Activated naive CD4-positive, alpha-beta T cell treated with anti-CD3 and anti-CD28 coated beads, Interleukin-2, amount 10 ng/mL, durations not matched to agents 7 days and 5 days (primary cell): ENCODE results near the gene MMP24.
"Not testable (repeated sequence)": the region's sequence is repeated elsewhere in the genome, so short reads cannot be mapped to it uniquely, and the experiment has no call there.

Experiments
- CTCF ChIA-PET: fragments of 350-600 bp; sonication (Branson Sonifier 250); formaldehyde crosslinking; loops from one replicate; lab custom pipeline; 2021; ENCODE audit warnings: antibody characterized with exemption; lab: Charles Lee
- DNase-seq: peaks from one replicate; pipeline ENCODE4 v3.0.0-alpha.2; 2020
- H3K27ac Mint-ChIP-seq: one replicate; pipeline ENCODE4 v1.8.0; 2021; ENCODE audit warnings: mild to moderate bottlenecking, moderate library complexity, mixed read lengths
- H3K27me3 Mint-ChIP-seq: one replicate; pipeline ENCODE4 v1.8.0; 2021; ENCODE audit warnings: mild to moderate bottlenecking, mixed read lengths
- H3K36me3 Mint-ChIP-seq: one replicate; pipeline ENCODE4 v1.8.0; 2021; ENCODE audit warnings: mixed read lengths
- H3K4me1 Mint-ChIP-seq: one replicate; pipeline ENCODE4 v1.8.0; 2021; ENCODE audit warnings: mixed read lengths
- H3K4me3 Mint-ChIP-seq: one replicate; pipeline ENCODE4 v1.8.0; 2021; ENCODE audit warnings: mild to moderate bottlenecking, moderate library complexity, mixed read lengths
- H3K9me3 Mint-ChIP-seq: one replicate; pipeline ENCODE4 v1.8.0; 2021; ENCODE audit warnings: mixed read lengths

MMP24 gene

DNA sequence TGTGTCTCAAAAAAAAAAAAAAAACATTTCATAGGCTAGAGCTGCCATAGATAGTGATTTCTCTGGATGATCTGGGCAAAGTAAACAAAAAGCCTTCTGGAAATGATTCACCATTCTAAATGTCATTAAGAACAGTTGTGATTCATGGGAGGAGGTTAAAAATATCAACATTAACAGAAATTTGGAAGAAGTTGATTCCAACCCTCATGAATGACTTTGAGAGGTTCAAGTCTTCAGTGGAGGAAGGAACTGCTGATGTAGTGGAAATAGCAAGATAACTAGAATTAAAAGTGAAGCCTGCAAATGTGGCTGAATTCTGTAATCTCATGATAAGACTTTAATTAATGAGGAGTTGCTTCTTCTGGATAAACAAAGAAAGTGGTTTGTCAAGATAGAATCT lies 26.8 kb upstream of the MMP24 start:
- no peaks in the 10 kb centered on the region for H3K27me3 Mint-ChIP-seq
- H3K9me3 Mint-ChIP-seq = peaks cover 21% of the 10 kb centered on the region
- H3K4me1 Mint-ChIP-seq = no peaks in the 10 kb centered on the region
- peaks cover 6% of the 10 kb centered on the region for H3K36me3 Mint-ChIP-seq
- DNase-seq = no peak
- no peak overlapping the region for H3K27ac Mint-ChIP-seq
- H3K4me3 Mint-ChIP-seq = no peak overlapping the region
- CTCF ChIA-PET = no interaction called here

DNA sequence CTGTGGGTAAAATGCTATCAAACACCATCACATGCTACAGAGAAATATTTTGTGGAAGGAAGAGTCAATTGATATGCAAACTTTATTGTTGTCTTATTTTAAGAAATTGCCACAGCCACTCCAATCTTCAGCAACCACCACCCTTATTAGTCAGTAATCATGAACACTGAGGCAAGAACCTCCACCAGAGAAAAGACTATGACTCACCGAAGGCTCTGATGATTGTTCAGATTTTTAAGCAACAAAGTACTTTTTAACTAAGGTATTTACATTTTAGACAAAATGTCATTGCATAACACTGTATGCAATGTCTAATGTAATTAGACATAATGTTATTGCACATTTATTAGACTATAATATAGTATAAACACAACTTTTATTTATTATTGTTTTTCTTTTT lies 26.2 kb upstream of the MMP24 start:
- H3K36me3 Mint-ChIP-seq = peaks cover 6% of the 10 kb centered on the region
- H3K27me3 Mint-ChIP-seq = no peaks in the 10 kb centered on the region
- no peak overlapping the region for H3K27ac Mint-ChIP-seq
- CTCF ChIA-PET = no interaction called here
- H3K9me3 Mint-ChIP-seq = peaks cover 19% of the 10 kb centered on the region
- H3K4me1 Mint-ChIP-seq = no peaks in the 10 kb centered on the region
- no peak for DNase-seq
- no peak overlapping the region for H3K4me3 Mint-ChIP-seq

DNA sequence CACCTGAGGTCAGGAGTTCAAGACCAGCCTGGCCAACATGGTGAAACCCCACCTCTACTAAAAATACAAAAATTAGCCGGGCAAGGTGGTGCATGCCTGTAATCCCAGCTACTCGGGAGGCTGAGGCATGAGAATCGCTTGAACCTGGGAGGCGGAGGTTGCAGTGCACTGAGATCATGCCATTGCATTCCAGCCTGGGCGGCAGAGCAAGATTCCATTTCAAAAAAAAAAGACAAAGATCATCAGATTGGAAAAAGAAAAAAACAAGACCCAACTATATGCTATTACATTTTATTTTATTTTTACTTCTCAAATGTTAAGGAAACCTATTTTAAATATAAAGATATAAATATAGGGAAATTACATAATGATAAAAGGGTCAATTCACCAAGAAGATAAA lies 25.0 kb upstream of the MMP24 start:
- H3K4me1 Mint-ChIP-seq, H3K4me3 Mint-ChIP-seq, CTCF ChIA-PET, H3K27ac Mint-ChIP-seq, H3K27me3 Mint-ChIP-seq, H3K36me3 Mint-ChIP-seq, DNase-seq: not testable (repeated sequence)
- peaks cover 17% of the 10 kb centered on the region for H3K9me3 Mint-ChIP-seq

DNA sequence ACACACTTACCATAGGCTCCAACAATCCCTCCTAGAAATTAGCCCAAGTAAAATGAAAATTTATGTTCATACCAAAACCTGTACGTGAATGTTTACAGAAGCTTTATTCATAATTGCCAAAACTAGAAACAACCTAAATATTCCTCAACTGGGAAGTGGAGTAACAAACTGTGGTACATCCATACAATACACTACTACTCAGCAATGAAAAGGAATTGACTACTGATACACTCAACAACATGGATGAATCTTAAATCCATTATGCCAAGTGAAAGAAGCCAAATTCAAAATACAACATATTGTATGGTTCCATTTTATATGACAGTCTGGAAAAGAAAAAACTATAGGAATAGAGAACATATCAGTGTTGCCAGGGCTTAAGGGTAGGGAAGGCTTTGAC lies 19.7 kb upstream of the MMP24 start:
- no peak overlapping the region for H3K4me3 Mint-ChIP-seq
- DNase-seq = no peak
- H3K27me3 Mint-ChIP-seq = no peaks in the 10 kb centered on the region
- H3K4me1 Mint-ChIP-seq = no peaks in the 10 kb centered on the region
- H3K27ac Mint-ChIP-seq = no peak overlapping the region
- peaks cover 2% of the 10 kb centered on the region for H3K36me3 Mint-ChIP-seq
- no peaks in the 10 kb centered on the region for H3K9me3 Mint-ChIP-seq
- CTCF ChIA-PET = interaction anchor here (3.7 kb wide), 1 partner anchor 111 kb away, joined by 27 read pairs; no protein-coding TSS in a partner anchor

DNA sequence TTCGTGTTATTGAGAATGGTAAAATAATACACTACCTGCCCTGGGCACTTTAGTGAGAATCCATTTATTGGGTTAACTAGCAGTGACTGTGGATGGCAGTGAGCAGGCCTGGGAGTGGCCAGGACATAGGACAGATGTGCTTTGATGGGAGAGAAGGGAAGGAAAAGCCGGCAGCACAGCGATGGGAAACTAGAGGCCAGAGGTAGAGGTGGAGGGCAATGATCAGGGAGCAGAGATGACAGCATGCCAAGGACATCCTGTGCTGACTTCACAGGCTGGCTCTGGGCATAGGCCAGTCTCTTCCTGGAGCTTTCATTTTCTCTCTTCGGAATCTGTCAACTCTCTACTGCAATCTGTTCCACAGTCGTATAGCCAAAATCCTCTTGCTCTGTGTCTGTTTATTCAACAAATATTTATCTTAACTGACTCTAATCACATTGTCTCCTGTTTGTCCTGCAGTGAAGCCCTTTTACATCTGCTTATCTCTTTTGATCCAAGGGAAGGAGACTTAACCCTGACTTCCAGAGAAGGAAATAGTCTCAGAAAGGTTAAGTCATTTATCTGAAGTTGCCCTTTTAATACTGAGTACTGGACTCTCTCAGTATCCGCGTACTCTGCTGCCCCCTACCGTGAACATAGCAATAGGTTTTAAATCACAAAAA lies 18.4 kb upstream of the MMP24 start:
- no peaks in the 10 kb centered on the region for H3K27me3 Mint-ChIP-seq
- H3K4me3 Mint-ChIP-seq = no peak overlapping the region
- H3K4me1 Mint-ChIP-seq = no peaks in the 10 kb centered on the region
- CTCF ChIA-PET = interaction anchor here (0.8 to 3.7 kb wide), 9 partner anchors 12 to 335 kb away, joined by 3 to 27 read pairs (median 5); partner anchors contain the start of gene GGT7
- H3K9me3 Mint-ChIP-seq = no peaks in the 10 kb centered on the region
- DNase-seq = peak; percentile 87
- no peak overlapping the region for H3K27ac Mint-ChIP-seq
- H3K36me3 Mint-ChIP-seq = peaks cover 2% of the 10 kb centered on the region

DNA sequence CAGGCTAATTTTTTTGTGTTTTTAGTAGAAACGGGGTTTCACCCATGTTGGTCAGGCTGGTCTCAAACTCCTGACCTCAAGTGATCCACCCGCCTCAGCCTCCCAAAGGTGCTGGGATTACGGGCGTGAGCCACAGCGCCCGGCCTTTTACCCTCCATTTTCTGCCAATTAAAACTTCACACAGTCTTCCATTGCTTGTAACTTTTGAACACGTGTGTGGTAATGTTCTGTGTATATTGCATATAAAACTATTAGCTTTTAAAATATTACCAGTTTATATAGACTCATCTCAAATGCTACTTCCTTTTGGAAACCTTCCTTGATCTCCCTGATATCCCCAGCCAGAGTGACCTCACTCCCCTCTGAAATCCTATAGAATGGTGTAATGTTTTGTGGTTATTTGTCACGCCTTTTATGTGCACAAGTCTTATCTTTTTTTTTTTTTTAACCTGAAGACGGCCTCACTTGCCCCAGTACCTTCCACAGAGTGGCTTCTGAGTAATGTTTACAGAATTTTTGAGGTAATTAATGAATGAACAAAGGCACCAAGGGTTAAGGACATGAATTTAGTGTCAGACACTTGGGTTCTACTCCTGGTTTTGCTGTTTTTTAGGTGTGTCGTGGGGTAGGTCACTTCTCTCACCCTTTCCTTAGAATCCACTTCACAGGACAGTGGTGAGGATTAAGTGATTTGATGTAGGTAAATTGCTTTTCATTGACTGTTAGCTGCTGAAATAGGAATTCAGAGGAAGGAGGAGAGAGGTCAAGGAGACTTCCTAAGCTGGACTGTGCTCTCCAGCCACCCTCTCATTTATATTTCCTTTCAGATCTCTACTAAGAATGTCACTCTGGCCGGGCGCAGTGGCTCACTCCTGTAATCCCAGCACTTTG lies 11.2 kb upstream of the MMP24 start:
- Mint-ChIP-seq H3K27me3 (no peaks in the 10 kb centered on the region), H3K4me1 (no peaks in the 10 kb centered on the region), H3K9me3 (no peaks in the 10 kb centered on the region), H3K36me3 (no peaks in the 10 kb centered on the region), H3K27ac (no peak overlapping the region), H3K4me3 (no peak overlapping the region)
- CTCF ChIA-PET = no interaction called here
- no peak for DNase-seq

DNA sequence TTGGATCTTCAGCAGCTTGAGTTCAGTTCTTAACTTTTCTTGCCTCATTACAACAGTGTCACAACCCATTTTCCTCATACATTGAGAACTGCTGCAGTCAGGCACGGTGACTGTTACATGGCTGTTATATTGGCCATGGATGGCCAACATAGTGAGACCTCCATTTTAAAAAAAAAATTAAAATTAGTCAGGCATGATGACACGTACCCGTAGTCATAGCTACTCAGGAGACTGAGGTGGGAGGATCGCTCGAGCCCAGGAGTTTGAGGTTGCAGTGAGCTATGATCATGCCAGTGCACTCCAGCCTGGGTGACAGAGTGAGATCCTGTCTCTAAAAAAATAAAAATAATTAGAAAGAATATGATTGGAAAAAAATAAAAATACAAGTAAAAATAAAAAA lies 9.9 kb upstream of the MMP24 start:
- CTCF ChIA-PET = interaction anchor here (0.8 to 1.1 kb wide), 3 partner anchors 8 to 30 kb away, joined by 3 read pairs; no protein-coding TSS in a partner anchor
- Mint-ChIP-seq H3K4me3 (no peak overlapping the region), H3K4me1 (no peaks in the 10 kb centered on the region)

DNA sequence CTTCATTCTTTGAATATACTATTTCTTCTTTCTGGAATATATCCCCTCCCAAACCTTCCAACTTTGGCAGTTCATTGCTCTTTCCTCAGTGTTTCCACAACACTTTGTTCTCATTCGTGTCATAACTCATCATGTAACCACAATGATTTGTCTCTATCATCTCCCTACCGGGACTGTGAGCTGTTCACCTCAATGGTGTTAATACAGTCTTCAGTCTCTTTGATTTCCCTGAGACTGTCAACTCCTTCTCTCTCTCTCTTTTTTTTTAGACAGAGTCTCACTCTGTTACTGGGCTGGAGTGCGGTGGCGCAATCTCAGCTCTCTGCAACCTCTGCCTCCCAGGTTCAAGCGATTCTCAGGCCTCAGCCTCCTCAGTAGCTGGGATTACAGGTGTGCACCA lies 2.5 kb upstream of the MMP24 start:
- Mint-ChIP-seq H3K4me1 (peaks cover 13% of the 10 kb centered on the region), H3K36me3 (no peaks in the 10 kb centered on the region), H3K27me3 (peaks cover 44% of the 10 kb centered on the region), H3K9me3 (no peaks in the 10 kb centered on the region), H3K4me3 (no peak overlapping the region), H3K27ac (no peak overlapping the region)
- DNase-seq = no peak
- CTCF ChIA-PET = no interaction called here

More for the DNA sequence above, 9.9 kb upstream of the MMP24 start:
- Mint-ChIP-seq H3K36me3 (no peaks in the 10 kb centered on the region), H3K27me3 (no peaks in the 10 kb centered on the region), H3K27ac (no peak overlapping the region), H3K9me3 (no peaks in the 10 kb centered on the region)
- no peak for DNase-seq

DNA sequence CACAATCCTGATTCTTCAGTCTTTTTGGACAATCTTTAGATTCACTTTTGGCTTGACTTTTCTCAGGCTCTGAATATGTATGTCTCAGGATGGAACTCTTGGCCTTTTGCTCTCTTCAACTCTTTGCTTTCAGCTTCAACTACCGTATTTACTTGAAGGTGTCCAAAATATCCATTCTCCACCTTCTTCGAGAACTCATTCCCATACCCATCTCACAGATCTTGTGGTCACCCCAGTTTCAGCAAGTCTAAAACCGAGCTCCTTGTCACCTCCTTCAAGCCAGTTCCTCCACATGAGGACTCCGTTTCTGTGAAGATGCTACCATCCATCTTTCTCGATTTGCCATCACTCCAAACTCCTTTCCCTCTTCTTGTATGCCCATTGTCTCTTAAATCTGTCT lies 2.0 kb upstream of the MMP24 start:
- CTCF ChIA-PET = no interaction called here
- Mint-ChIP-seq H3K4me1 (peaks cover 13% of the 10 kb centered on the region), H3K4me3 (no peak overlapping the region), H3K36me3 (no peaks in the 10 kb centered on the region), H3K27me3 (peaks cover 47% of the 10 kb centered on the region), H3K9me3 (no peaks in the 10 kb centered on the region), H3K27ac (no peak overlapping the region)
- DNase-seq = no peak

DNA sequence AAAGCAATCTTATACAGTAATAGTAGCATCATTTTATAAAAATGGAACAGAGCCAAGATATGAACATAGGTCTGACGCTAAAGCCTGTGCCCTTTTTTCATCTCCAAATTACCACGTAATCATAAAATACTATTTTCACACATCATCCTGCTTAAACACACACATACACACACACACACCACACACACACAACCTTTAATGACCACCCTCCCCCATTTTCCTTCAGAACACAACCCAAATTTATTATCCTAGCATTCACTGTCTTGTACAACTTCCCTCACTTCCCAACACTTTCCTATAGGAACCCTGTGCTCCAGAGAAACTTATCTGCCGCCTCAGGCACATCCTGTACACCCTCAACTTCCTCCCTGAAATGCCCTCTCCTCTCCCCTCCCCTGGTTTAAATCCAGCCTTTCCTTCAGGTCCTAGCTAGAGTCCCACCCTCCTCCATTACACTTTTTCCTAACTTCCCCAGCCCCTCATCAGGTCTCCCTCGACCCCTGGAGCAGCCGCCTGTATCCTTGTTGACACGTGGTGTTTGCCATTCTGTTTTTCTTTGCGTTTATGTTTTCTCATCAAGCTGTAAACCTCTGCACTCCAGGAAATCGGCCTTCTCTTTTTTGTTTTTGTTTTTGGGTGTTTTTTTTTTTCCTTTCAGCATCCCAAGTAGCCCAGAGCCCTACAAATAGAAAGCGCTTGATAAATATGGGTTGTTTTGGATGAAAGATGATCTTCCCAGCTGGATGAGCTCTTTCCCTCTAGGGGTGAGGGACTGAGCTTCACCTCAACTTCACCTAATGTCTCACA lies 968 bp upstream of the MMP24 start:
- Mint-ChIP-seq H3K9me3 (no peaks in the 10 kb centered on the region), H3K27ac (no peak overlapping the region), H3K36me3 (no peaks in the 10 kb centered on the region), H3K27me3 (peaks cover 47% of the 10 kb centered on the region), H3K4me1 (peaks cover 13% of the 10 kb centered on the region), H3K4me3 (peak overlapping the region; percentile 52)
- CTCF ChIA-PET = no interaction called here
- DNase-seq = no peak

DNA sequence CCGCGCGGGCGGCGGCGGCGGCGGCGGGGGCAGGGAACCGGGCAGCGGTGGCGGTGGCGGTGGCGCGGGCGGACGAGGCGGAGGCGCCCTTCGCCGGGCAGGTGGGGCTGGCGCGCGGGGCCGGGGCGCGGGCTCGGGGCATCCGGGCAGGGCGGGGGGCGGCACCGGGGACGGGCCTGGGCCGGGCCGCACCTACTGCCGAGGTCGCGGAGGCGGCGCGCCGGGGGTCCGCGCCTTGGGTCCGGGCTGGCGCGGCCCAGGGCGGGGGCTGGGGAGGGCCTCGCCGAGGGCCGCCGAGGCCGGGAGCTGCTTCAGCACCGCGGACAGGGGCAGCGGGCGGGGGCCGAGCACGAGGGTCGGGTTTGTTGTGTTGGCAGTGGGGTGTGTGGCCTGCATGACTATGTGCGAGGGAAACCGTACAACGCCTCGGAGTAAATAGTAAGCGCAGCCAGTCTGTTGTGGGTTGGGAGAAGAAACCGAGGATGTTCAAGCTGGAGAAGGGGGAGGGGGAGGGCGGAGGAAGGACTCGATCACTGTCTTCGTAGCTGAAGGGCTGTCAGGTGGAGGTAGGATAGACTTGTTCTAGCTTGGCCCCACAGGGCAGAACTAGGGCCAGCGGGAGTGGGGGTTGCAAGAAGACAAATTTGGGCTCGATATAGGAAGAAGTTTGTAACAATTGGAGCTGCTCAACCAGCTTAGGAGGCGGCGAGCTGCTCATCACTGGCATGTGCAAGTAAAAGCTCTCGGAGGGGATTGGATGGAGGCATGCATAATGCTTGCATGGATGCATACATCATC lies 593 bp downstream of the MMP24 start:
- Mint-ChIP-seq H3K4me1 (peaks cover 13% of the 10 kb centered on the region), H3K27ac (no peak overlapping the region), H3K9me3 (no peaks in the 10 kb centered on the region), H3K4me3 (peak overlapping the region; percentile 53), H3K36me3 (no peaks in the 10 kb centered on the region), H3K27me3 (peaks cover 47% of the 10 kb centered on the region)
- DNase-seq = peak; percentile 67
- CTCF ChIA-PET = interaction anchor here (1.5 kb wide), 1 partner anchor 82 kb away, joined by 3 read pairs; no protein-coding TSS in a partner anchor

DNA sequence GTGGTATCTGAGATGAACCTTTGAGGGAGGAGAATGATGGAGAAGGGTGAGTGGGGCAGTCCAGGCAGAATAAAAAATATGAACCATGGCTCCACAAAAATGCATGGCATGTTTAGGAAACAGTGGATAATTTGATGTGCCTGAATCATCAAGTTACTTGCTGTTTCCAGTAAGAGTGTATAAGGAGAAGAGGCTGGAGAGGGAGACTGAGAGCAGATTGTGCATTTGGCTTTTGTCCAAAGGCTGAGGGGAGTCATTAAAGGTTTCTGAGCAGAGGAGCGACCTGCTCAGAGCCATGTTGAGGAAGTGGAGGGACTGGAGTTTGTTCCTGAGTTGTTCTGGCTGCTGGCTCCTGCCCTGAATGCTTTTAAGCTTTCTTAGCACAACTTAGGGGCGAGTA lies 6.1 kb downstream of the MMP24 start:
- Mint-ChIP-seq H3K4me3 (no peak overlapping the region), H3K4me1 (no peaks in the 10 kb centered on the region), H3K36me3 (peaks cover 2% of the 10 kb centered on the region), H3K9me3 (no peaks in the 10 kb centered on the region), H3K27ac (no peak overlapping the region), H3K27me3 (peaks cover 16% of the 10 kb centered on the region)
- CTCF ChIA-PET = no interaction called here
- DNase-seq = no peak

DNA sequence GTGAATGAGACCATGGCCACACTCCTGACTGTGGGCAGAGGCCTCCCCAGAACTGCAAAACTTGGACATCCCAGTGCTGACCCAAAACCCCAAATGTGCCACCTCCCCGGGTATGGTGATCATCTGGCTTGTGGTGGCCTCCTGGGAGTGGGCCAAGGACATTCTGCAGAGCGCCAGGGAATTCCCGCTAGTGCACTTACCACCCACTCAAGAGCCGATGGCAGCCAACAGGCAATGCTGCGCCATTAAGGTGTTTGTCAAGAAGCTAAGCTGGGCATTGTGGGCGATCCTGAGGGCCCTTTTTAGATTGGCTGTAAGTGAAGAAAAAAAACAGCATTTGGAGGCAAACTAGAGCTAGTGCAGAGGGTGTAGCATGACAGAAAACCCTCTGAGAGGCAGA lies 9.4 kb downstream of the MMP24 start:
- Mint-ChIP-seq H3K27me3 (peaks cover 5% of the 10 kb centered on the region), H3K27ac (no peak overlapping the region), H3K4me1 (no peaks in the 10 kb centered on the region)

More for the DNA sequence above, 9.4 kb downstream of the MMP24 start:
- Mint-ChIP-seq H3K9me3 (no peaks in the 10 kb centered on the region), H3K4me3 (no peak overlapping the region), H3K36me3 (peaks cover 2% of the 10 kb centered on the region)
- no peak for DNase-seq
- CTCF ChIA-PET = no interaction called here
